Gastrocnemius medialis (tissue), 4 donors: ENCODE measurements around the gene P2RX1.

Source experiments
- CTCF ChIP-seq, 5 experiments: fragments of 450-650 bp in 3 of 5; fragments of 200-600 bp in 2 of 5; sonication (generic) in 2 of 5; IDR thresholded peaks in 4 of 5; conservative IDR thresholded peaks in 1 of 5; 1 replicate in 4 of 5; 2 replicates in 1 of 5; pipeline ENCODE4 v1.5.1; 2016 to 2019; ENCODE audit warnings: antibody characterized with exemption in 5 of 5, mild to moderate bottlenecking in 3 of 5, moderate library complexity in 3 of 5
- POLR2A ChIP-seq, 2 donors: fragments of 450-650 bp; IDR thresholded peaks; one replicate each; pipeline ENCODE4 v1.6.1; 2017; ENCODE audit warnings: antibody characterized with exemption in 2 of 2, mild to moderate bottlenecking in 2 of 2, moderate library complexity in 2 of 2

GRCh38 chr17:3912827-3913226 is 3.4 kb downstream of the P2RX1 start:
- TF ChIP-seq CTCF (IDR thresholded peaks at IDR 0.05 in 4 of 5, conservative IDR thresholded peaks at IDR 0.05 in 1 of 5) (no peak), POLR2A (IDR thresholded peaks at IDR 0.05) (no peak)
